GM19324 (cell line): ENCODE results near the gene SAPCD1.
A peak's percentile ranks its signal among the peaks of the same experiment; 100 is the strongest.
"Not testable (repeated sequence)": the region's sequence is repeated elsewhere in the genome, so short reads cannot be mapped to it uniquely, and the experiment has no call there.

Experiments
- ATAC-seq: cut with Tn5 transposase; IDR thresholded peaks from one replicate; pipeline ENCODE4 v1.9.1; 2021; ENCODE audit warnings: mild to moderate bottlenecking, moderate library complexity; ENCODE audit not compliant: unreplicated experiment, low FRiP score

SAPCD1 gene

DNA sequence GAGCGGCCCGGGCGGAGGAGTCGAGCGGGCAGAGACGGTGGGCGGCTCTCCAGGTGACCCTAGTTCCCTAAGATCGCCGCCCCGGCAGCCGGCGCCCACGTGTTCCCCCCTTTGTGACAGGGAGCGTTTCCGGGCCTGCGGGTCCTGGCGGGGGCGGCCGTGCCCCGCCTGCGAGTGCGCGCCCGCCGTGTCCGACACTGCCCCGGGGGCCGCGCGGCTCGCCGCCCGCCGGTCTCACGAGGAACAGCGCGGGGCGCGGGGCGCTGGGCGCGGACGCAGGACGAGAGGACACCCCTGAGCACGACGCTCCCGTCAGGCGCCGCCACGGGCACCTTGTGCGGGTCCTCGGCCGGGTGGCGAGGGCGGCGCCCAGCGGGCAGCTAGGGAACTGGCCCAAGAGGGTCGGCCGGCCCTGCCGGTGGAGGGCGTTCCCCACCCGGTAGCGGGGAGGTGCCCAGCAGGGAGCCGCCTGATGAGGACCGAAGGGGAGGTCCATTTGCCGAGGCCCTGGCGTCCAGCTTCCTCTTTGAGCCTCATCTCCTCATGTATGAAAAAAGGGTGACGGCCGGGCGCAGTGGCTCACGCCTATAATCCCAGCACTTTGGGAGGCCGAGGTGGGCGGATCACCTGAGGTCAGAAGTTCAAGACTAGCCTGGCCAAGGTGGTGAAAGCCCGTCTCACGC lies 33.3 kb downstream of the SAPCD1 start, which contains the start of gene VARS1:
Gene VARS1 (minus strand): TSS at position 137 of the 683 bp plus-strand sequence. CDS start 535 bp downstream, outside the sequence.
- peak; percentile 84 for ATAC-seq

DNA sequence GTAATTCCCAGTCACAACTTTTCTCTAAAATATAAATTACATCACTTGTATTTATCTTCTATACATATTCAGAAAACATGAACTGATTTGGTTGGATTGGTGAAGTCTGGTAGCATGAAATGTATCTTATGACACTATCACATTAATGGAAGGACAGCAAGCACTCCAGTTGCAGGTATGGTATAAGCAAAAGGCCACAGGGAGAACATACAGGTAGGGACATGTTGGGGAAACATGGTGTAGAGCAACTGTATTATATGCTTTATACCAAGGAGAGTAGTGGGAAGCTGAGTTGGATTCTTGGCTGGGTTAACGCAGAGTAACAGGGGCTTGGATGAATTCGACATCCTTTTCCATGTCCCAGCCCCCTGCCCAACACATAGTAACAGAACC lies 34.5 kb downstream of the SAPCD1 start:
- ATAC-seq: no peak

DNA sequence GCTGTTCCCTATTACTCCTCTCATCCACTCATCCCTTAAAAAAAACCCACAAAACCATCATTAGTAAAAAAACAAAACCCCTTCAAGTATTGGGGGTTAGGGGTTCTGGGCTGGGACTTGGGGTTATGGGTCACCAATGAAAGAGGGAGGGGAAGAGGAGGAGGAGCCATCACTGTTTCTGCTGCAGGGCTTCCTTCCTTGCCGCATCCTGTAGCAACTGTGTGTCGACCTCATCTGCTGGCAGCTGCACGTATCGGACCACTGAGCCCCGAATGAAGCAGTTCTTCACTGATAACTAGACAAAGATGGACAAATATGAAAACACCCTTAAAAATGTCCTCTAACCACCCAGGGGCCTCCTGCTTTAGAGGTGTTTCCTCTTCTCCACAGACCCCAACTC lies 35.1 kb downstream of the SAPCD1 start:
- ATAC-seq: no peak

DNA sequence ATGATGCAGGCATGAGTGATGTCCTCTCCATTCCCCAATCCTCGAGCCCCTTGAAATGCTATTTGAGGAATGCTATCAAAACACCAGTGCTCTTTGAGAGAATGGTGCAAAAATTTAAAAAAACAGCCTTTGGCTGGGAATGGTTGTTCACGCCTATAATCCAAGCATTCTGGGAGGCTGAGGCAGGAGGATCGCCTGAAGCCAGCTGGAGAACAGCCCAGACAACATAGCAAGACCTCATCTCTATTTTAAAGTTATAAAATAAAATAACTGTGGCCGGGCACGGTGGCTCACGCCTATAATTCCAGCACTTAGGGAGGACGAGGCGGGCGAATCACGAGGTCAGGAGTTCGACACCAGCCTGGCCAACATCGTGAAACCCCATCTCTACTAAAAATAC lies 37.3 kb downstream of the SAPCD1 start:
- no peak for ATAC-seq

DNA sequence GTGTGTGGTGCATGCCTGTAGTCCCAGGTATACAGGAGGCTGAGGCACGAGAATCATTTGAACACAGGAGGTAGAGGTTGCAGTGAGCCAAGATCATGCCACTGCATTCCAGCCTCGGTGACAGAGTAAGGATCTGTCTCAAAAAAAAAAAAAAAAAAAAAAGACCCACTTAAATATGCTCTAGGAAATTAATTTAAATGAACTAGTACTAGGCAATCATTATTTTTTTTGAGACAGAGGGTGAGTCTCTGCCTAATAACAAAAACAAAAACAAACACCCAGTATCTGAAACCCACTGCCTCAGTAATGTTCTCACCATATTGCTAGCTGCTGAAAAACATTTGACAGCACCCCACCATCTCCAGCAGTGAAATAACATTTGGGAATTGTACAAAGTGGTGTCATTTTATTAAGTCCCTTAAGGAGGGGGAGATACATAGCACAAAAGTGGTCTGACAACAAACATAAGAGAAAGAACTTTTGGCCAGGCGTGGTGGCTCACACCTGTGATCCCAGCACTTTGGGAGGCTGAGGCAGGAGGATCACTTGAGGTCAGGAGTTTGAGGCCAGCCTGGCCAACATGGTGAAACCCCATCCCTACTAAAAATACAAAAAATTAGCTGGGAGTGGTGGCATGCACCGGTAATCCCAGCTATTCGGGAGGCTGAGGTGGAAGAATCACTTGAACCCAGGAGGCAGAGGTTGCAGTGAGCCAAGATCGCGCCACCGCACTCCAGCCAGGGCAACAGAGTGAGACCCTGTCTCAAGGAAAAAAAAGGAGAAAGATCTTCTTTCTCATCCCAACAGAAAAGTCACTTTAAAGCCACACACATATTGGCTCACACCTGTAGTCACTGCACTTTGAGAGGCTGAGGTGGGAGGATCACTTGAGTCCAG lies 38.8 kb downstream of the SAPCD1 start:
- not testable (repeated sequence) for ATAC-seq

DNA sequence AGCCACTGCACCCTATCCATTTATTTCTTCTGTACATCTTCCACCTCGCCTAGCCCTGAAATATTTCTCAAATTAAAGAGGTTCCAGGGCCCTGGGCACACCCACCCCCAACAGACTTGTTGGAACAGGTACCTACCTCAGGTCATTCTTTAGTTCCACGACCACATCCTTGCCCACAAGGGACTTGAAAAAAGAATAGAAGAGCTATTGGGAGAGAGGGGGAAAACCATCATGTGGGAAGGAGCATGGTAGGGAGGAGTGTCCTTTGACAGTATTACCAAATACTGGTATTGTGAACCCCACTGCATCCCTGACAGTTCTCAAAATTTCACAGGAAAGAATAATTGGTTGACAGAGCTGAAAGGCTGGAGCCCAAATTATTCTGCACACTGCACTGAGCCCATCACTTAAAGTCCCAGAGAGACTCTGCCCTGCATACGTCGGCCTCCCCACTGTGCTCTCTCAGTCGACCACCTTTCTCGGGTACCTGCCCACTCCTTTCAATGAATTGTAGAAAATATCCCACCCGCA lies 43.5 kb downstream of the SAPCD1 start:
- no peak for ATAC-seq

DNA sequence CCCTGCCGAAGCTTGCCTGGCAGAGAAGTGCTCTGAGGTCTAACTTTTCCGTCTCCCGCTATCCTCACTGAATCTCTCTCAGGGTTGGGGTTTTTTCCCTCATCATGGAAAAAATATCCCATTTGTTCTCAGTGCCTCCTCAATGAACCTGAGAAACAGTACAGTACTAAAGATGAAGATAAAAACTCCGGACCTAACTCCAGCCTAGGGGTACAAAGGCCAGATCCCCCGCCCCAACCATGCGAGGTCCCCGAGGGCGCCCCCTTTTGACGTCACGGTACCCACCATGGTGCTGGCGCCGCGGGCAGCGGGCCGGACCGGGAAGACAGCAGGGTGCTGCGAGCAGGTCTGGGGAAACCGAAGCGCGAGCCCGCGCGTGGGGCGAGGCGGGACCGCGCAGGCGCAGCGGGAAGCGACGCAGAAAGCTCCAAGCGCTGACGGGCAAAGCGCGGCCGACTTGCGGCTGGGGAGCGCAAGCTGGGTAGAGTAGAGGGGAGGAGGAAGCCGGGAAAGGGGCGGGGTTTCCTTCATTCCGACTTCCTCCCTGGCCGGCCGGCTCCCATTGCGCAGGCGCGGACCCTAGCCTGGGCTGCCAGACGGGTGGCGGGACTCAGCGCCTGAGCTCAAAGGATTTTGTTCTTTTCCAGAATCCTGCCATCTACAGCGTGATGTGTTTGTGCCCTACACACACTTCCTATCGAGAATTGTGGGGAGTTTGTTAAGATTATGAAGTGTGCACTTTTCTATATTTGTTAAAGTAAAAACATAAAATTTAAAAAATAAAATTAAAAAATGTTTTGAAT lies 44.2 kb downstream of the SAPCD1 start, which contains the start of gene LSM2:
Gene LSM2 (minus strand): TSS at position 497 of the 803 bp plus-strand sequence. CDS start 209 bp downstream, at position 288.
- ATAC-seq: peak; percentile 96

DNA sequence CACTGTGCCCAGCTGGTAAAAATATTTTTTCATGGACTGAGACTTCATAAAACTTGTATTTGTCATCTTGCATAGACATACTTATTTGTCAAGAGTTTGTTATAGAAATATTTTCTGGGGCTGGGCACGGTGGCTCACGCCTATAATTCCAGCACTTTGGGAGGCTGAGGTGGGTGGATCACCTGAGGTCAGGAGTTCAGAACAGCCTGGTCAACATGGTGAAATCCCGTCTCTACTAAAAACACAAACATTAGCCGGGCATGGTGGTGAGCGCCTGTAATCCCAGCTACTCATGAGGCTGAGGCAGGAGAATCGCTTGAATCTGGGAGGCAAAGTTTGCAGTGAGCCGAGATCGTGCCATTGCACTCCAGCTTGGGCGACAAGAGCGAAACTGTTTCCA lies 46.1 kb downstream of the SAPCD1 start:
- ATAC-seq: not testable (repeated sequence)

DNA sequence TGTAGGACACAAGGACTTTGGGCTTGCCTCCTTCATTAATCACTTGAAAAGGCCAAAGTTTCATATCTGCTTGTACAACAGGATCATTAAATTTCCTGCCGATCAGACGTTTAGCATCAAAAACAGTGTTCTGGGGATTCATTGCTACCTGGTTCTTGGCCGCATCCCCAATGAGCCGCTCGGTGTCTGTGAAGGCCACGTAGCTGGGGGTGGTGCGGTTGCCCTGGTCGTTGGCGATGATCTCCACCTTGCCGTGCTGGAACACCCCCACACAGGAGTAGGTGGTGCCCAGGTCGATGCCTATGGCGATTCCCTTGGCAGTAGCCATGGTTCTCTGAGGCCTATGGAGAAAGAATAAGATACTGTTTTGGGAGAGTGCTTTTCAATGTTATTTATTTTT lies 49.2 kb downstream of the SAPCD1 start:
- ATAC-seq: no peak

DNA sequence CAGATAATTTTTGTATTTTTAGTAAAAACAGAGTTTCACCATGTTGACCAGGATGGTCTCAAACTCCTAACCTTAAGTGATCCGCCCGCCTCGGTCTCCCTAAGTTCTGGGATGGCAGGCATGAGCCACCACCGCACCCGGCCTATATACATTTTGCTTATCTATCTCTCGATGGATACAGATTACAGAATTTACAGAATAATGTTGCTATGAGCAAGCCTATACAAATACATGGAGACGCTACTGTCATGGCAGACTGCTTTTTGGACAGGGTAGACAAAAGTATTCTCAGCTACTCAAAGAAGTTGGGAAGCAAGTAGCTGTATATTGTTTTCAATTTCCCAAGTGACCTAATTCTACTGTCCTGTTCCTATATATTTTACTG lies 51.0 kb downstream of the SAPCD1 start:
- ATAC-seq: no peak
